ENCODE results near the gene SLC9B2. TPM values are rescaled to one million over a fixed set of nuclear protein-coding genes. Genes with fewer than 3 reads are reported as not detected.

SLC9B2 gene
- total and polyA plus RNA-seq, 7 donors, result 2.7 to 8.6 (median 4.2) TPM

- intact Hi-C loops (cut with DNase I), result loop anchor here in 1 of 2 donors (5.0 kb wide), 1 partner anchor 42 kb away; no protein-coding TSS in a partner anchor
- Histone ChIP-seq H3K27me3 (ENCODE audit: insufficient read depth in 3 of 3, low read length in 2 of 3) (no peaks in the 10 kb centered on the region), H3K27ac (no peak overlapping the region), H3K36me3 (ENCODE audit: insufficient read depth in 1 of 2, low read depth in 1 of 2) (no peaks in the 10 kb centered on the region), H3K4me3 (no peak overlapping the region), H3K4me1 (peaks cover 6% of the 10 kb centered on the region), H3K9me3 (no peaks in the 10 kb centered on the region)
- ATAC-seq (no peak), DNase-seq (no peak)
- WGBS, 3 donors, result 92 to 96% (median 94%) methylated on average over 3 of the region's 3 CpGs
- no peak for TF ChIP-seq CTCF (IDR thresholded peaks at IDR 0.05)
Observed at GRCh38 chr4:103024996-103025395, 51.6 kb downstream of the SLC9B2 start.

- intact Hi-C loops (cut with DNase I), result loop anchor here in 1 of 2 donors (5.0 kb wide), 1 partner anchor 46 kb away; no protein-coding TSS in a partner anchor
- Histone ChIP-seq H3K4me1 (peaks cover 6% of the 10 kb centered on the region), H3K9me3 (no peaks in the 10 kb centered on the region), H3K36me3 (ENCODE audit: insufficient read depth in 1 of 2, low read depth in 1 of 2) (no peaks in the 10 kb centered on the region), H3K27ac (peak overlapping the region; percentile 92), H3K27me3 (ENCODE audit: insufficient read depth in 3 of 3, low read length in 2 of 3) (no peaks in the 10 kb centered on the region), H3K4me3 (no peak overlapping the region)
- no peak for DNase-seq
- TF ChIP-seq CTCF (IDR thresholded peaks at IDR 0.05), result no peak
- WGBS, 3 donors, result 58 to 80% (median 62%) methylated on average over 2 of the region's 2 CpGs
- peak; percentile 36 to 62 (median 48) for ATAC-seq
Observed at GRCh38 chr4:103021120-103021519, 55.4 kb downstream of the SLC9B2 start.

GRCh38 chr4:103019308-103020124 lies 57.0 kb downstream of the SLC9B2 start, which contains the start of gene SLC9B1:
SLC9B1 (minus strand) TSS chr4:103019705; CDS start chr4:102991711, 27,994 bp downstream.
- H3K27ac ChIP-seq, result peak within 1 kb of the TSS; percentile 92
- H3K4me1 ChIP-seq, result peaks cover 6% of the 10 kb centered on the region
- no peaks in the 10 kb centered on the region for H3K36me3 ChIP-seq (ENCODE audit: insufficient read depth in 1 of 2, low read depth in 1 of 2)
- no peaks in the 10 kb centered on the region for H3K27me3 ChIP-seq (ENCODE audit: insufficient read depth in 3 of 3, low read length in 2 of 3)
- H3K4me3 ChIP-seq, result peak within 1 kb of the TSS; percentile 63
- no peak for TF ChIP-seq CTCF (IDR thresholded peaks at IDR 0.05)
- WGBS, 3 donors, result 1 to 3% (median 2%) methylated on average over 46 of the region's 46 CpGs
- DNase-seq (peak; percentile 98), ATAC-seq (peak; percentile 97 to 99 (median 98))
- intact Hi-C loops (cut with DNase I), result loop anchor here in 1 of 2 donors (2.0 to 5.0 kb wide), 2 partner anchors 48 to 191 kb away; no protein-coding TSS in a partner anchor
- H3K9me3 ChIP-seq, result no peaks in the 10 kb centered on the region

- no peaks in the 10 kb centered on the region for H3K9me3 ChIP-seq
- H3K27ac ChIP-seq, result peak overlapping the region; percentile 92
- intact Hi-C loops (cut with DNase I), result loop anchor here in 1 of 2 donors (2.0 kb wide), 1 partner anchor 190 kb away; no protein-coding TSS in a partner anchor
- H3K4me3 ChIP-seq, result peak overlapping the region; percentile 63
- H3K36me3 ChIP-seq (ENCODE audit: insufficient read depth in 1 of 2, low read depth in 1 of 2), result no peaks in the 10 kb centered on the region
- DNase-seq, result peak; percentile 21 to 54
- no peaks in the 10 kb centered on the region for H3K27me3 ChIP-seq (ENCODE audit: insufficient read depth in 3 of 3, low read length in 2 of 3)
- no peak for TF ChIP-seq CTCF (IDR thresholded peaks at IDR 0.05)
- peak in 1 of 4 donors; percentile 34 for ATAC-seq
- peaks cover 6% of the 10 kb centered on the region for H3K4me1 ChIP-seq
- 44 to 55% (median 45%) methylated on average over 8 of the region's 8 CpGs for WGBS, 3 donors
Observed at GRCh38 chr4:103018391-103019307, 57.9 kb downstream of the SLC9B2 start.

Data from psoas muscle (tissue), 8 donors.